Effector memory CD4-positive, alpha-beta T cell (primary cell): ENCODE results near the gene OGDH.
"Not testable (repeated sequence)": the region's sequence is repeated elsewhere in the genome, so short reads cannot be mapped to it uniquely, and the experiment has no call there.

ENCODE experiments used
- DNase-seq, 3 donors: peaks; one replicate each; pipeline ENCODE4 v3.0.0-alpha.2; 2020
- H3K27ac ChIP-seq: 2 replicates; pipeline ENCODE4 v1.7.0; 2013; ENCODE audit warnings: mild to moderate bottlenecking, low read length, moderate library complexity; ENCODE audit not compliant: insufficient read depth, poor library complexity, severe bottlenecking
- H3K27me3 ChIP-seq: replicated peaks from 2 replicates; pipeline ENCODE4 v1.7.0; 2013; ENCODE audit warnings: mild to moderate bottlenecking, low read length; ENCODE audit not compliant: insufficient read depth, control insufficient read depth, poor library complexity, severe bottlenecking
- H3K36me3 ChIP-seq: 2 replicates; pipeline ENCODE4 v1.7.0; 2013; ENCODE audit warnings: mild to moderate bottlenecking, low read length, moderate library complexity; ENCODE audit not compliant: control insufficient read depth, insufficient read depth
- H3K4me1 ChIP-seq: 2 replicates; pipeline ENCODE4 v1.7.0; 2013; ENCODE audit warnings: low read length, mild to moderate bottlenecking; ENCODE audit not compliant: control insufficient read depth, insufficient read depth, poor library complexity, severe bottlenecking
- H3K4me3 ChIP-seq: 2 replicates; pipeline ENCODE4 v1.7.0; 2013; ENCODE audit warnings: low read length, low read depth, mild to moderate bottlenecking; ENCODE audit not compliant: insufficient read depth, poor library complexity, severe bottlenecking
- H3K9me3 ChIP-seq: 2 replicates; pipeline ENCODE4 v1.7.0; 2013; ENCODE audit warnings: mild to moderate bottlenecking, low read length, moderate library complexity; ENCODE audit not compliant: control insufficient read depth

The OGDH gene

DNA sequence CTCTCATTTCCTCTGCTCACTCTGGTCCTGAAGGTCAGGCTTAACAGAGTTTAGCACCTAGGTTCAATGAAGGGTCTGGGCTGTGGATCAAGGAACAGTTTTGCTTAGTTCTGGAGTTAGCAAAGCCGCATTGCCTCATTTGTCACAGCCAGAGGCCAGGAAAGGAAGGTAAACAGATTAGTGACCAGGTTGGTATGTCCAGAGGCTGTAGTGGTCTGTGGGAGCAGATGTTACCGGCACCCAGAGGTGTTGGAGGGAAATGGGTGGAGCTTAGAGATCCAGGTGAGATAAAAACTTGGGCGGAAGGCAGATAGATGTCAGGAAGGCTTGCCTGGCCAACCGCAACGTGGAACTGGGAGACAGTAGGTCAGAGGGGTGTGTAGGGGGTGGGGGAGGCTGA is 105.6 kb downstream of the OGDH start:
- Histone ChIP-seq H3K9me3 (no peaks in the 10 kb centered on the region), H3K36me3 (peaks cover 24% of the 10 kb centered on the region), H3K27me3 (no peaks in the 10 kb centered on the region), H3K4me1 (peaks cover 6% of the 10 kb centered on the region), H3K4me3 (no peak overlapping the region), H3K27ac (peak overlapping the region; percentile 6)
- DNase-seq: no peak

DNA sequence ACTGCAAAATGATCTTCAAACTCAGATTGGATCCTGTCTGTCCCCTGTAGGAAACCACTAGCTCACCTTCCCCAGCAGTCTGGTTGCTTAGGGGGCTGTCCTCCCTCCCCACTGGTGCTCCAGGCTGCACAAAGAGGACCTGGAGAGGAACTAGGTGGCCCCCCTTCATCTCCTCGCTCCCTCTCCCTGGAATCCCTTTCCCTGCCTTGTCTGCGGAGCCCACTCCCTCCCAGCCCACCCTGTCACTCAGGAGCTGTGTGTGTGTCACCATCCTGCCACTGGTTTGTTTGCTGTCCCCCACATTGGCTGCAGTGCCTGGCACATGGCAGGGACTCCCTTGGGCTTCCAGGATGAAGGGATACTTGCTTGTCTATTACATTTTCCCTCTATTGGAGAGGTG is 106.7 kb downstream of the OGDH start:
- H3K27ac ChIP-seq: no peak overlapping the region
- peaks cover 13% of the 10 kb centered on the region for H3K36me3 ChIP-seq
- DNase-seq: no peak
- H3K4me3 ChIP-seq: no peak overlapping the region
- no peaks in the 10 kb centered on the region for H3K27me3 ChIP-seq
- H3K9me3 ChIP-seq: no peaks in the 10 kb centered on the region
- peaks cover 6% of the 10 kb centered on the region for H3K4me1 ChIP-seq

DNA sequence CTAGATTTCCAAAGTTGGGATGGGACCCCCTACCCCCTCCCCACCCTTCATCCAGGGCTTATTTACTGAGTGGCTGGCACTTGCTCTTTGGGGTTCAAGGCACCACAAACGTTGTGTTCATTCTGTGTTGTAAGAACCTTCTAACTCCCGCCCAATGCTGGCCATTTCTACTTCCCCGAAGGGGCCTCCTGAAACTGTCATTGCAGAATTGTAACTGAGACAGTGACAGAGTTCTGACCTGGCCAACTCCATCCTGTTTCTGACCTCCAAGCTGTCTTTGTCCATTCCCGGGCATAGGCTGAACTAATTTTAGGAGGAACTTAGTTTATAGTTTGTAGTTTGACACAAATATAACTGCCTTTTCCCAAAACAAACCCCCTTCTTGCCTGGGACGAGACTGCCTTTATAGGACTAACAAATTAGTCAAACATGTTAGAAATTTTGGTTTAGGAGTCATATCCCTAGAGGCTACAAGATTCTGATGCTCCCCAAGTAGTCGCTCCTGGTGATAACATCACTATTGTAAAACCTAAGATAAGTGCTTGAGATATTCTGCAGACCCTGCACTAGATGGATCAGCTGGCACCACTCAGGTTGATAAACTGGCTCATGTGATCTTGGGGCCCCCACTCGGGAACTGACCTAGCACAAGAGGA is 107.4 kb downstream of the OGDH start:
- Histone ChIP-seq H3K4me1 (peaks cover 6% of the 10 kb centered on the region), H3K36me3 (peaks cover 6% of the 10 kb centered on the region), H3K27ac (no peak overlapping the region), H3K4me3 (no peak overlapping the region), H3K9me3 (no peaks in the 10 kb centered on the region), H3K27me3 (no peaks in the 10 kb centered on the region)
- DNase-seq: no peak

DNA sequence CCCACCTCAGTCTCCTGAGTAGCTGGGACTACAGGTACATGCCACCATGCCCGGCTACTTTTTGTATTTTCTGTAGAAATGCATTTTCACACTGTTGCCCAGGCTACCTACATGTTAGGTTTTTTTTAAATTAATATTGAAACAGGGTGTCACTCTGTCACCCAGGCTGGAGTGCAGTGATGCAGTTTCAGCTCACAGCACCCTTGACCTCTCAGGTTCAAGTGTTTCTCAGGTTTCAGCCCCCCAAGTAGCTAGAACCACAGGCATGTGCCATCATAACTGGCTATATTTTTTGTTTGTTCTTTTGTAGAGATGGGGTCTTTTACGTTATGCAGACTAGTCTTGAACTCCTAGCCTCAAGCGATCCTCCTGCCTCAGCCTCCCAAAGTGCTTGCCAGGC is 109.8 kb downstream of the OGDH start:
- H3K4me1 ChIP-seq: peaks cover 6% of the 10 kb centered on the region
- no peaks in the 10 kb centered on the region for H3K36me3 ChIP-seq
- no peak overlapping the region for H3K27ac ChIP-seq
- H3K4me3 ChIP-seq: no peak overlapping the region
- DNase-seq: no peak
- H3K9me3 ChIP-seq: no peaks in the 10 kb centered on the region
- H3K27me3 ChIP-seq: no peaks in the 10 kb centered on the region

DNA sequence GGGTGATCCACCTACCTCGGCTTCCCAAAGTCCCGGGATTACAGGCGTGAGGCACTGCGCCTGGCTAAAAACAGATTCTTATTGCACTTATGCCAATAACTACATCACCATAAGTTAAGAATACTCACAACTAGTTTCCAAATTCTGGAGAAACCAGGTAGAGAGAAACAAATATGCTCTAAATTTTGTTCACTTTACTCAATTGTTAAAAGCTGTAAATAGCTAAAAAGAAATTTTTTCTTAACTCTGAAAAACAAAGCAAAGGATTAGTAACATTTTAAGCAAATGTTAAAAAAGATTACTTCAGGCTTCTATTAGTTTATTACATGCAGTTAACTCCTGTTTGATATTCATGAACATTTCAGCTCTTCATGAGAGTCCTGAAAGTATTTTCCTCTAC is 113.9 kb downstream of the OGDH start:
- Histone ChIP-seq H3K27me3 (no peaks in the 10 kb centered on the region), H3K27ac (no peak overlapping the region), H3K36me3 (no peaks in the 10 kb centered on the region), H3K9me3 (no peaks in the 10 kb centered on the region), H3K4me1 (no peaks in the 10 kb centered on the region), H3K4me3 (no peak overlapping the region)
- no peak for DNase-seq

DNA sequence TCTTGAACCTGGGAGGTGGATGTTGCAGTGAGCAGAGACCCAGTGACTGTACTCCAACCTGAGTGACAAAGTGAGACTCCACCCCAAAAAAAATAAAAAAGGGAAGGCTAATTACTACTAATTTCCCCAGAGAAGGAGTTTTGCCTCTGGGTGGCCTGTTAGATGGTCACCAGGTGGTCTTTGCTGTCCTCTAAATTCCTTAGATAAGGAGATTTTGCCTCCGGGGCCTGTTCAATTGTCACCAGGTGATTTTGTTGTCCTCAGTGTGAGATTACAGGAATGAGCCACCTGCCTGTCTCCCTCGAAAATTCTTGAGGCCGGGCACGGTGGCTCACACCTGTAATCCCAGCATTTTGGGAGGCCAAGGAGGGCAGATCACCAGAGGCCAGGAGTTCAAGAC is 117.8 kb downstream of the OGDH start:
- H3K27ac ChIP-seq: no peak overlapping the region
- H3K4me1 ChIP-seq: no peaks in the 10 kb centered on the region
- H3K27me3 ChIP-seq: no peaks in the 10 kb centered on the region
- H3K4me3 ChIP-seq: no peak overlapping the region
- no peaks in the 10 kb centered on the region for H3K9me3 ChIP-seq
- no peaks in the 10 kb centered on the region for H3K36me3 ChIP-seq
- DNase-seq: no peak

DNA sequence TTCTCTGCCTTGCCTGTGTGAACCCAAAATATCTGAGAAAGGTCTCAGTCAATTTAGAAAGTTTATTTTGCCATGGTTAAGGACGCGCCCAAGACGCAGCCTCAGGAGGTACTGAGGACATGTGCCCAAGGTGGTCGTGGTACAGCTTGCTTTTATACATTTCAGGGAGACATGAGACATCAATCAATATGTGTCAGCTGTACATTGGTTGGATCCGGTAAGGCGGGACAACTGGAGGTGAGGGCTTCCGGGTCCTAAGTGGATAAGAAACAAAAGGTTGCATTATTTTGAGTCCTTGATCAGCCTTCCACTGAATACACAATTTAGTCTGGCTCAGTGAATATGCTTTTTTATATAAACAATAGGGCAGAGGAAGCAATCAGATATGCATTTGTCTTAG is 119.8 kb downstream of the OGDH start:
- not testable (repeated sequence) for DNase-seq, H3K9me3 ChIP-seq, H3K4me3 ChIP-seq, H3K27me3 ChIP-seq, H3K27ac ChIP-seq, H3K36me3 ChIP-seq, H3K4me1 ChIP-seq

DNA sequence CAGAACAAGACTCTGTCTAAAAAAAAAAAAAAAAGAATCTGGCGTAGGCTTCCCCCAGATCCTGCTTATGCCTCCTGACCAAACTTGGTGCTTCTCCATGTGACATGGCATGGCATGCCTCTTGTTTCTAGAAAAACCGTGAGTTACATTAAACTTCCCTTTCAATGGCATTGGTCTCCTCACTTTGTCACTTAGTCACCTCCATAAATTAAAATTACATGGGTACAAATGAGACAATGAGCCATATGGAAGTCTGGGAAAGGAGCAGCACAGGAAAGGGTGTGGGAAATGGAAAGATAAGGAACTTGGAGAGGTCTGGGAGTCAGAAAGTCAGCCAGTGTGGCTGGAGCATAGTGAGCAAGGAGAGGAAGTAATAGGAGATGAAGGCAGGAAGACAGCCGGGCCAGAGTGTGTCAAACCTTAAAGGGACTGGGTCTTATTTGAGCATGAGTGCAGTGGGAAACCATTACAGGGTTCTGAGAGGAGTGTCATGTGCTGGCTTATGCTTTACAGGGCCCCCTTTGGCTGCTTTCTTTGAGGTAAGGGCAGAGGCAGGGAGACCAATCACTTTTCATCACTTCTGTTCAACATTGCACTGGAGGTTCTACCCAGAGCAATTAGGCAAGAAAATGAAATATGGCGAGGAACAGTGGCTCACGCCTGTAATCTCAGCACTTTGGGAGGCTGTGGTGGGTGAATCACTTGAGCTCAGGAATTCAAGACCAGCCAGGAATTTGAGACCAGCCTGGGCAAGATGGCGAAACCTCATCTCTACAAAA is 120.9 kb downstream of the OGDH start:
- Histone ChIP-seq H3K27ac (no peak overlapping the region), H3K9me3 (no peaks in the 10 kb centered on the region), H3K36me3 (no peaks in the 10 kb centered on the region), H3K4me3 (no peak overlapping the region), H3K4me1 (no peaks in the 10 kb centered on the region), H3K27me3 (no peaks in the 10 kb centered on the region)
- no peak for DNase-seq

DNA sequence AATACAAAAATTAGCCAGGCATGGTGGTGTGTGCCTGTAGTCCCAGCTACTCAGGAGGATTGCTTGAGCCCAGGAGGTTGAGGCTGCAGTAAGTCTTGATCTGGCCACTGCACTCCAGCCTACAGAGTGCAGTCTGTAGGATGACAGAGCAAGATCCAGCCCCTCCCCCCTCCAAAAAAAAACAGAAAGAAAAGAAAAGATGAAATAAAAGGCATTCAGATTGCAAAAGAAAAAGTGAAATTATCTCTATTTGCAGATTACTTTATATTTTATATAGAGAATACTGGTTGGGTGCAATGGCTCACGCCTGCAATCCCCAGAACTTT is 121.5 kb downstream of the OGDH start:
- no peak overlapping the region for H3K4me3 ChIP-seq
- H3K27me3 ChIP-seq: no peaks in the 10 kb centered on the region
- H3K4me1 ChIP-seq: no peaks in the 10 kb centered on the region
- DNase-seq: no peak
- no peaks in the 10 kb centered on the region for H3K36me3 ChIP-seq
- H3K9me3 ChIP-seq: no peaks in the 10 kb centered on the region
- no peak overlapping the region for H3K27ac ChIP-seq

DNA sequence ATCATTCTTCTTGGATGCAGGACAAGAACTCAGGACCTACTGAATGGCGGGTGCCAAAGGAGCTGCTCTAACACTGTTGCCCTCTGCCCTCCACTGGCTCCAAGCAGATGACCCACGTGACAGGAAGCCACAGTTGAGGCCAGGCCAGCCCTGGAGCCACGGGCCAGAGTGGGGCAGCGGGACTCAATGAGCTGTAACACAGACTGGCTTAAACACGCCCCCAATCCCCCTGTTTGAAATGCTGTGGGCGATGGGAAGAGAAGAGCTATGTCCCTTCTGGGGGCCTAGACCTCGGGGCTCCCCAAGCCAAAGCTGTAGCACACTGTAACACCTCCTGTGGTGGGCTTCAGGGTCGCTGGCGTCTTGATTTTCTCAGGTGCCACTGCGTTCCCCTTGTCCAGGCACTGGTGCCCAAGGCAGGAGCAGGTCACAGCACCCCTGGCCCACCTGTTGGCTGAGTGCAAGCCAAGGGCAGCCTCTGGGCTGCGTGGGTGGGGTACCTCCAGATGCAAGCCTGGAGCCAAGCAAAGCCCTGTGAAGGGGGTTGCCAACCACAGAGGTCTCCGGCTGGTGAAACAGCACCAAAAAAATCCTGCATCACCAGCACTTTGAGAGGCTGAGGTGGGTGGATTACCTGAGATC is 123.6 kb downstream of the OGDH start:
- H3K27ac ChIP-seq: no peak overlapping the region
- no peak for DNase-seq
- no peak overlapping the region for H3K4me3 ChIP-seq
- no peaks in the 10 kb centered on the region for H3K4me1 ChIP-seq
- H3K36me3 ChIP-seq: no peaks in the 10 kb centered on the region
- H3K27me3 ChIP-seq: no peaks in the 10 kb centered on the region
- no peaks in the 10 kb centered on the region for H3K9me3 ChIP-seq
